ENCODE results near the gene DSCAM.

DNA sequence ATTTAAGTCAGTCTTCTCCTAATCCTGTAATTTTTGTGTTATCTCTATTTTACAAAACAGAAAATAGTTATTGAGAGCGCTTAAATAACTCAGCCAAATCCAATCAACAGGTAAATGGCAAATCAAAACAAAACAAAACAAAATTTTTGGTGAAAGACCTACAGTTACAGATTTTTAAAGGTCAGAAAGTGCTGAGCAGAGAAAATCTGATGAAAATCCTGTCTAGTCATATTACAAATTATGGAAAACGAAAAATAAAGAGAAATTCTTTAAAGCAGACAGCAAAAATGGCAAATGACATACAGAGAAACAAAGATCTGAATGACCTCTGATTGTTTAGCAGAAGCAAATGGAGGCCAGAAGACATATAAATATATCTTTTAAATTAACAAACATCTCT is 497.4 kb downstream of the DSCAM start:
- TF ChIP-seq, protein P1, sequence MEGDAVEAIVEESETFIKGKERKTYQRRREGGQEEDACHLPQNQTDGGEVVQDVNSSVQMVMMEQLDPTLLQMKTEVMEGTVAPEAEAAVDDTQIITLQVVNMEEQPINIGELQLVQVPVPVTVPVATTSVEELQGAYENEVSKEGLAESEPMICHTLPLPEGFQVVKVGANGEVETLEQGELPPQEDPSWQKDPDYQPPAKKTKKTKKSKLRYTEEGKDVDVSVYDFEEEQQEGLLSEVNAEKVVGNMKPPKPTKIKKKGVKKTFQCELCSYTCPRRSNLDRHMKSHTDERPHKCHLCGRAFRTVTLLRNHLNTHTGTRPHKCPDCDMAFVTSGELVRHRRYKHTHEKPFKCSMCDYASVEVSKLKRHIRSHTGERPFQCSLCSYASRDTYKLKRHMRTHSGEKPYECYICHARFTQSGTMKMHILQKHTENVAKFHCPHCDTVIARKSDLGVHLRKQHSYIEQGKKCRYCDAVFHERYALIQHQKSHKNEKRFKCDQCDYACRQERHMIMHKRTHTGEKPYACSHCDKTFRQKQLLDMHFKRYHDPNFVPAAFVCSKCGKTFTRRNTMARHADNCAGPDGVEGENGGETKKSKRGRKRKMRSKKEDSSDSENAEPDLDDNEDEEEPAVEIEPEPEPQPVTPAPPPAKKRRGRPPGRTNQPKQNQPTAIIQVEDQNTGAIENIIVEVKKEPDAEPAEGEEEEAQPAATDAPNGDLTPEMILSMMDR (IDR thresholded peaks at IDR 0.05), result no peak
- TF ChIP-seq POLR2A (IDR thresholded peaks at IDR 0.05), result no peak
